Hematopoietic multipotent progenitor cell treated with erythropoietin and hydrocortisone succinate and interleukin-3 and kit ligand, for 17 days (in vitro differentiated cells): Measurements from ENCODE around the gene PEX10.
"Not testable (repeated sequence)": the region's sequence is repeated elsewhere in the genome, so short reads cannot be mapped to it uniquely, and the experiment has no call there.

Source experiments
- DNase-seq: peaks from one replicate; pipeline ENCODE4 v3.0.0-alpha.2; 2015; ENCODE audit warnings: low spot score

PEX10 gene

DNA sequence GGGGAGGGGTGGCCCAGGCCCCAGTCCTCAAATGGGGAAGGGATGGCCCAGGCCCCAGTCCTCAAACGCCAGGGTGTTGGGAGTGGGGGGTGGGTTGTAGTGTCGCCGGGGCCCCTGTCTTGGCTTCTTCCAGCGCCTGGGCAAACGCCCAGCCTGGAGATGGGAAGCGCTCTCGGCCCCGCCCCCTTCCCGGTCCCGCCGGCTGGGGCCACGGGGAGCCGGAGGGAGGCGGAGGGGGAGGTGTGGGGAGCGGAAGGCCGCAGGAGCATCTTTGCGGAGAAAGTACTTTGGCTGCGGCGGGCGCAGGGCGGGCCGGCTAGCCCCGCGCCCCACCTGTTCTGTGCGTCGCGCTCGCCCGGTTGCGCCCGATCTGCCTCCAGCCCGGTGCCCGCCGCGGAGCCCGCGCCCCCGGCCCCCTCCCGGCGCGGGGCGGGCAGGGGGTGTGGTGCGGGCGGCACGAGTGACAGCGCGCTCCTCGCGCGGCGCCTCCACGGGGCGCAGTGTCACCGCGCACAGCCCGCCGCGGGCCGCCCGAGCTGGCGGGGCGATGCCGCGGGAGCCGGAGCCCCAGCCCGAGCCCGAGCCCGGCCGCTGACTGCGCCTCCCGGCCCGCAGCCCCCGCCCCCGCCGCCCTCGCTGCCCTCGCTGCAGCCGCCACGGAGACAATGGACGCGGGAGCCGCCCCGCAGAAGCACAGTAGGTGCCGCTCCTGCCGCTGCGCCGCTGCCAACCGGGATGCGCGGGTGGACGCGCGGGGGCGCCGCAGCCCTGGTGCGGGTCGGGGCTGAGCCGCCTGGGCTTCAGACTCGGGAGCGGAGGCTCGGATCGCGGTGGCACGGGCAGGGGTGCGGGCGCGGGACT lies 31.1 kb upstream of the PEX10 start:
- no peak for DNase-seq

DNA sequence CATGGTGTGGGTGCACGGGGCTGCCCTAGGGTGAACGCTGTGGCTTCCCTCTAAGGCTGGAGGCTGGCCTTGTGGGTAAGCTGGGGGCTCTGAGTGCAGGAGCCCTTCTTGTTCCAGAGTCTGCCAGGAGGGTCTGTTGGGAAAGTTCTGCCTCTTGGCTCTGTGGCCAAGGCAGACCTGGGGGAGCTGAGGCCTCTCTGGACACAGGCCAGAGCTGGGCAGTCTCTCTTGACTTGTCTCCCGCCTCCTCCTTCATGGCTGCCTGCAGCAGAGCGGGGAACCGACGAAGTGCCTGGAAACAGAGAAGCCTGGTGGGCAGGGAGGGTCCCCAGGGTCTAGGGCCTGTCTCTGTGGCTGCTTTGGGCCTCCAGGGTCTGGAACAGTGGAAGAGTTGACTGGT lies 30.3 kb upstream of the PEX10 start:
- DNase-seq = no peak

DNA sequence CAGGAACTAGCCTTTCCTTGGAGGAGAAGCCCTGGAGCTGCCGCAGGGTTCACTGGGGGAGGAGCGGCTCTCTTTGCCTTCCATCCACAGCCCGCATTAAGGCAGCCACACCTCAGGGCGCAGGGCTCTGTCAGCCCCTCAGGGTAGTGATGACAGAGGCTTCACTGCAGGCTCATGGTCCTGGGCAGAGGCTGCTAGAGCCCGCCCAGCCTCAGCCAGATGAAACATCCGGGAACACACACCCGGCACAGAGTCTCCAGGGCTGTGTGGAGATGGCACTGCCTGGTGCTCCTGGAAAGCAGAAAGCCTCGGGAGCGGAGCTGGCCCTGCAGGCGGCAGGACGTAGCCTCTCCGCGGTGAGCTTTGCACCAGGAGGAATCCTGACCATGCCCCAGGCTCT lies 29.4 kb upstream of the PEX10 start:
- no peak for DNase-seq

DNA sequence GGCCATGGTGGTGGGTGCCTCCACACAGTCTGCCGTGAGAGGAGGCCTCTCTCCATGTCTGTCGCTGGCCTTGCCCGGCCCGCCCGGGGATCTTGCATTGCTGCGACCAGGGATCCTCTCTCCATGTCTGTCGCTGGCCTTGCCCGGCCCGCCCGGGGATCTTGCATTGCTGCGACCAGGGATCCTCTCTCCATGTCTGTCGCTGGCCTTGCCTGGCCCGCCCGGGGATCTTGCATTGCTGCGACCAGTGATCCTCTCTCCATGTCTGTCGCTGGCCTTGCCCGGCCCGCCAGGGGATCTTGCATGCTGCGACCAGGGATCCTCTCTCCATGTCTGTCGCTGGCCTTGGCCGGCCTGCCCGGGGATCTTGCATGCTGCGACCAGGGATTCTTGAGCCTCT lies 28.0 kb upstream of the PEX10 start:
- DNase-seq = not testable (repeated sequence)

DNA sequence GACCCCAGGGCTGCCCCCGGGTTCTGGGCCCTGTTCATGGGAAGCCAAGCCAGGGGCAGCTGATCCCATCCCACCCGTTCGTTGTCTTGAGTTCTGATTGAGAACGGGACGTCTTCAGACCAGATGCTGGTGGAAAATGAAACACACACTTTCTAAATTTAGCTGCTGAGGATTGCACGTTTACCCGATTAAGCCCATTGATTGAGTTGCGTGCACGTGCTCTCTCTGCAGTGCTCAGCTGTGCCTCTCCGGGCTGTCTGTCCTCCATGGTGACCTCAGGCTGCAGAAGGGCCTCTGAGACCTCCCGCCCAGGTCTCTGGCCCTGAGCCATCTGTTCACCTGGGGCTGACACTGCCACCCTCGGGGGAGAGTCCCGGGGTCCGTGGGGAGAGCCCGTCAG lies 27.0 kb upstream of the PEX10 start:
- DNase-seq = no peak

DNA sequence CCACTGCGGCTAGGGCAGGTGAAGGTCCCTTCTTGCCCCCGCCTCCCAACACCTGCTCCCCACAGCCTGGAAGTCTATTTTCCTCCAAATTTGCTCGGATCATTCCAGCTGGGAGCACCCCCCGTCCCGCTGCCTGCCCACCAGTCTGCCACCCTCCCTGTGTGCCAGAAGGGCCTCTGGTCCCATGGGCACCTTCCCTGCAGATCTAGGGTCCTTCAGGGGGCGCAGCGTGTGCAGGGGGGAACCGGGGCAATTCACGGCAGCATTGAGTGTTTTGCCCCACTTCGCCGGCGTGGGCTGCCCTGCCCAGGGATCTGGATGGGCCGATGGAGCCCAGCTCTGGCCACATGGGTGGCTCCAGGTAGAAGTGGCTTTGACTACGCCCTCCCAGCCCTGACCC lies 26.3 kb upstream of the PEX10 start:
- DNase-seq = no peak

DNA sequence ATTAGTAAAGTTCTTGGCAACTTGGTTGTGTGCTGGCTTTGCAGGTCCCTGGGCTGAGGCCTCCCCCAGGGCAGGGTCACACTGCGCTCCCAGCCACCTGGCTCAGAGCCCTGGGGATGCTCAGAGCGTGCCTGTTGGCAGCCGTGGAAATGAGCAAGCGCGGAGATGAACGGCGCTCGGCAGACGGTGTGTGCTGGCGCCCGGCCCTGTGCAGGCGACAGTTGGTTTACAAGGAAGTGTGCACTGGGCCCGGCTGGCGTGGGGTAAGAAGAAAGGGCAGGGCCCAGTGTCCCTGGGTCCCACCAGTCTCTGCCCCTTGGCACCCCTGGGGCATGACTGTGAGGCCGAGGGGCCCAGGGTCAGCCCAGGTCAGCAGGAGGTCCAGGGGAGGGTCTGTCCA lies 25.7 kb upstream of the PEX10 start:
- DNase-seq = no peak

DNA sequence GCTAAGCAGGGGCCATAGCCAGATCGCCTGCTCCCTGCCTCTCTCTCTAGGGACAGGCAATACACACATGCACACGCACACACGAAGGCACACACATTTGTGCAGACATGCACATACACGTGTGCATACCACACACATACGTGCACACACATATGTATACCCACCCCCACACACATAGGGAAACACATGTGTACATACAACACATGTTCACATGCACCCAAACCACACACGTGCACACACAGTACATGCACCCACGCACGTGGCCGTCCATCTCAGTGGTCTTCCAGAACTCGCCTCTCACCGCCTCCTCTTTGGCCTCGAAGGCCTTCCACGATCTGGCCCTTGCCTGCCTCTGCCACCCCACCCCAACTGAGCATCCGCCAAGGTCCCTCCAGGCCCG lies 25.3 kb upstream of the PEX10 start:
- no peak for DNase-seq

DNA sequence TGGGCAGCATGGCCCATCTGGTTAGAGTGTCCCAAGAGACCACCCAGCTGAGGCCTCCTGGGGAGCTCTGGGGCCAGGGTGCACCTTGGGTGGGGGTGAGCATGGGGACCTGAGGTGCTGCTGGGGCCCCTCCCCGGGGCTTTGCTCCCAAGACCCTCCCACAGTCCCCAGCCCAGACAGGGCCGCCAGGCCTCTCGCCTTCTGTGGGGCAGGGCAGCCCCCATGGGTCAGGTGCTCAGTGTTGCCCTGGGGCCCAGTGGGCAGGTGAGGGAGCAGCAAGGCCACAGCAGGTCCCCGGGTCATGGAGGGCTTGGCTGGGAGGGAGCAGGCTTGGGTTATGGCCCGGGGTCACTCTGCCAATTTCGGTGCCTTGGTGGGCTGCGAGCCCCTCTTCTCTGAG lies 24.5 kb upstream of the PEX10 start:
- DNase-seq = no peak

DNA sequence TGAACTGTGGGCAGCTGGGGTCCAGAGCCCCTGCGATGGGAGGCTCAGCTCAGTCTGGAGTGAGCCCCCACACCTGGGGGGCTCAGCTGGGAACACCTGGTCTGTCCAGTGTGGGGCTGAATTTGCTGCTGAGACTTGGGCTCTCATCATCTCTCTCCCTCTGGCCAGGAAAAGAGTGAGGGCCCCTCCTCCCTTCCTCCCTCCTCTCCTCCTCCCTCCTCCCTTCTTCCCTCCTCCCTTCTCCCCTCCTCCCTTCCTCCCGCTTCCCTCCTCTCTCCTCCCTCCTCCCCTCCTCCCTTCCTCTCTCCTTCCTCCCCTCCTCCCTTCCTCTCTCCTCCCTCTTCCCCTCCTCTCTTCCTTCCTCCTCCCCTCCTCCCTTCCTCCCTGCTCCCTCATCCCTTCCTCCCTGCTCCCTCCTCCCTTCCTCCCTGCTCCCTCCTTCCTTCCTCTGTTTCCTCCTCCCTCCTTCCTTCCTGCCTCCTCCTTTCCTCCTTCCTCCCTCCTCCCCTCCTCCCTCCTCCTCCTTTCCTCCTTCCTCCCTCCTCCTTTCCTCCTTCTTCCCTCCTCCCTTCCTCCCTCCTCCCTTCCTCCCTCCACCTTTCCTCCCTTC lies 23.5 kb upstream of the PEX10 start:
- DNase-seq = no peak

DNA sequence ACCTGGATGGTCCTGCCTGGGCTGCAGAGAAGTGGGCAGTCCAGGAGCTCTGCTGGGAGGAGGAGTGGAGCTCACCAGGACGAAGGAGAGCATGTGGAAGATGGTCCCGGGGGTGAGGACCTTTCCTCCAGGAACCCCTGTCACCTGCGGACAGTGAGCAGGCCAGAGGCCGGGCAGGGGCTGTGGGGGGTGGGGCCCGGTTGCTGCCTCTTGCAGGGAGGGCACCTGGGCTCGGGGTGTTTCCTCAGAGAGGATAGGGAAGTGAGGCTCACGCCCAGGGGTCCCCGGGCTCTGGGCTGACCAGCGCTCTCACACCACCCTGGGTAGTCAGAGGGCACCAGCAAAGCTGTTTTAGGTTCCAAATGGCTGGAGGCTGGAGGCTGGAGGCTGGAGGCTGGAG lies 22.7 kb upstream of the PEX10 start:
- DNase-seq = no peak

DNA sequence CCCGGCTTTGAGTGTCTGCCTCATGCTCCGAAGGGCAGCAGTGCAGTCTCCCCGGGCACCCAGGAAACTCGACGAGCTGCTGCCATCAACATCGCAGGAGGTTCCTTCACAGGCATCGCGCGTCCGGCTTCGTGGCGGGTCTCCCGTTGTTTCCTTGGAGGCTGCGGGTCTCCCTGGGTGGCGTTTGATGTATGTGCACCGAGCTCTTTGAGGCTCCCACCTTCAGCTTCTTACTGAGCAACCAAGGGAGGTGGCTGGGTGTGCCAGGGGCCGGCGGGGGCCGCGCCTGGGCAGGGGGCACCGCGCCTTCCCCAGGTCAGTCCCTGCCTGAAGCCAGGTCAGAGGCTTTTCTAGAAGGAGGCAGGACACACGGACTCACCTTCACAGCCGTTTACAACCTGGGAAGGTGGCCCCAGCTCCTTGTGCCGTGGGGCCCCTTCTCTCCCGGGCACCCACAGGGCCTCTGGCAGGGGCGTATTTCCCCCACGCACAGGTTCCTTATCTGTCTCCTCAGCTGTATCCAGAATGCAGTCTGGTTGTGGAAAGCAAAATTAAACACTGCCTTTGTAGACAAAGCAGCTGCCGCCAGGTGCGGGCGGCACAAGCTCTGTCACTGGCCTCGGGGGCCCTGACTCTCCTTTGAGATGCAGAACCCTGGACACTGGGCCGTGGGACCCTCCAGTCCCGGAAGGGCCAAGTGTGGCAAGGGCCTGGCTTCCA lies 21.7 kb upstream of the PEX10 start:
- no peak for DNase-seq

DNA sequence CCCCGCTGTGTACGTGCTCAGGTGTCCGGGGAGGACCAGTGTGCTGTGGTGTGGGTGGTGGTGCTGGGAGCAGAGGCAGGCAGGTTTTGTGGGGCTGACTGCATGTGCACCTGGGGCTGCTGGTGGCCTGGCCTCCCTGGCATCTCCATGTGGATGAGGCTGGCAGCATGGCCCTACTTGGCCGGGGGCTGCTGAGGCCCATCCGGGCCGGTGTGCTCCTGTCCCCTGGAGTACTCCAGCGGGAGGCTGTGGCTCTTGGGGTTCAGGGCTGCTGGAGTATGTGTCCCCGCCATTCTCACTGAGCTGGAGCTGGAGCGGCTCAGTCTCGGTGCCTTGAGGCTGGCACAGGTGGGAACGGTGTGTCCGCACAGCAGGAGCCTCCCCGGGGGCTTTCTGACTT lies 20.8 kb upstream of the PEX10 start:
- no peak for DNase-seq

DNA sequence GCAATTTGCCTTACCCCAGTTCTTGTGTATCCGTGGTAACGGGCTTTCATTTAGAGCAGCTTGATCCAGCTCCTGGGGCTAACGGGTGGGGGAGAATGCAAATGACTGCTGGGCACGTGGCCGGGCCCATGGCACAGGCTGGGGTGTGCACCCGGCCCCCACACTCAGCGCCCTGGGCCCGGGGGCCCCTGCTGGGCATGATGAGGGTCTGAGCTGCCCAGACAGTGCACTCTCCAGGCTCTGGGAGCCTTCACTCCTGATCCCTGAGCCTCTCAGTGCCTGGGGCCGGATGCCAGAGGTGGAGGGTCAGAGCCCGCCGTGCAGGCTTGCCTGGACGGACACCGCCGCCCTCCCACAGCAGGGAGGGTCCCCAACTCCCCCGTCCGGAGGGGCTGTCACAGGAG lies 20.1 kb upstream of the PEX10 start:
- no peak for DNase-seq

DNA sequence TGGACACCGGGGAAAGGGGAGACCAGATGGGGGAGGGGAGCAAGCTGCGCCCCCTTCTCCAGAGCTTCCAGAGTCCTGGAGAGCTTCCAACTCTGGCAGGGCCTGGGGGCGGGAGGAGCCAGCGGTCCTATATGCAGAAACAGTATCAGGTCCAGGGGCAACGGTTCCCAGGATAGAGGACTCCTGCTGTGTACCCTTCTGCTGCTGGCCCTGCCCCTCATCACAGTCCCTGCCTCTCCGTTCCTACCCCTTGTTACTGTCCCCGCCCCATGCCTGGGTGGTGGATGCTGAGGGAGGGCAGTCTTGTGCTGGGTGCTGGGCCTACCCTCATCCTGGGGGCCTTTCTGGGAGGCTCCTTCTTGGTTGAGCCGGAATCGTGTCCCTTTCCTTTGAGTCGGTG lies 19.2 kb upstream of the PEX10 start:
- DNase-seq = no peak

DNA sequence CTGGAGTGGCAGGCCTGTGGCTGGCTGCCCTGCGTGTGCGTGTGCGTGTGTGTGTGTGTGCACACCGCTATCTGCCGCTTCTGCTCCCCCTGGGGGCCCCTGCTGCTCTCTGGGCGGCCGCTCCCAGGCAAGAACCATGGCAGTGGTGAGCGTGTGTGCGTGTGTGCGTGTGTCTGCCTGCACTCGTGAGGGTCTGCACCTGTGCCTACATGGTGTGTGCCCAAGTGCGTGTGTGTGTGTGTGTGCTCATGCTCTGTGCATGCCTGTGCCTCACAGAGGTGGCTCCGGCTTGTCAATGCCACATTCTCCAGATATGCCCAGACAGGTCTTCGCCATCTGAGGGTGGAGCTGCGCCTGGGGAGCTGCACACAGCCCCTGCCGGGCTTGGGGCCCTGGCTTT lies 18.7 kb upstream of the PEX10 start:
- no peak for DNase-seq

DNA sequence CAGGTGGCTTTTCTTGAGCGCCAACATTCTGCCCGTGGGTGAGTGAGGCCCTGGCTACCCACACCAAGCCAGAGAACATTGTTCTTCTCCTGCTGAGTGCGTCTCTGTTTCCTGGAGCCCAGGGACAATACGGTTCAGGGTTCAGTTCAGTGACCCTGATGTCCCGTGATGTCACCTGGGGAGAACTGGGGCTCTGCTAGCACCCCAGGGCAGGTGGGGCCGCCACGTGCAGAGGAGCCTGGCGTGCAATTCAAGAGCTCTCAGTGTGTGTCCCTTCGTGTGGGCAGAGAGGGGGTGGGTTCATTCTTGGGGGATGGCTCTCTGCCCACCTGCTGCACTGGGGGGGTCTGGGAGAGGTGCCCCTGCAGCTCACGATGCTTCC lies 18.2 kb upstream of the PEX10 start:
- no peak for DNase-seq

DNA sequence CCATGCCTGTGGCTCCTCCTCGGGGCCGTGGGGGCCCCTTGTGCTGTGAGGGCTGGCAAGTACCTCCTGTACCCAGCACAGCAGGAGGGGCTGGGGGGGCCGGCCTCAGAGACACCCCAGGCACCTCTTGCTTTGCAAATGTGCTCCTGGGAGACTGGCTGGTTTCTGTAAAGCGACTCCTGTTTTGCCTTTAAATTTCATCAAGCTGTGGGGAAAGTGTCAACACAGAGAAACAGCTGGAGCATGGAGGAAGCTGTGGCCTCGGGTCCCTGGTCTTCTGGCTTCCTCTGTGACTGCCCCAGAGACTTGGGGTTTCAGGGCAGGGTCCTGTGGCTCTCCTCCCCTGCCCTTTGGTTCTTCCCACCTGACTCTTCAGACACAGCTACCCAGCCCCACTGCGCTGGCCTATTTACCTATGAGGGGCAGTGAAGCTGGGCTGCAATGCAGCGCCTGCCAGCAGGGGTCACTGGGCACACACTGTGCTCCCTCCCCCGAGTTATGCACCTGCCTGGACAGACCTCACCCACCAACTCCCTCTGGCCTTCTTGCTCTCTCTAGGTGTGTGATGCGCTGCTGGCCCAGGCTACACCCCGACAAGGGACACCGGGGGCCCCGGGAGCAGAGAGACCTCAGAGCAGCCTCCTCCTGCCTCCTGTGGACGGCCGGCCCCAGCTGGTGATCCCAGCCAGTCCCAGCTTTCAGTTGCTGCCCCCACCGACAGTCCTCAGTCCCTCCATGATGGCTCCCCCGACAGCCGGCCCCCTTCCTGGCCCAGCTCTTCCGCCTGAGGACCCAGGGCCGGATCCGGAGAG lies 17.6 kb upstream of the PEX10 start:
- no peak for DNase-seq

DNA sequence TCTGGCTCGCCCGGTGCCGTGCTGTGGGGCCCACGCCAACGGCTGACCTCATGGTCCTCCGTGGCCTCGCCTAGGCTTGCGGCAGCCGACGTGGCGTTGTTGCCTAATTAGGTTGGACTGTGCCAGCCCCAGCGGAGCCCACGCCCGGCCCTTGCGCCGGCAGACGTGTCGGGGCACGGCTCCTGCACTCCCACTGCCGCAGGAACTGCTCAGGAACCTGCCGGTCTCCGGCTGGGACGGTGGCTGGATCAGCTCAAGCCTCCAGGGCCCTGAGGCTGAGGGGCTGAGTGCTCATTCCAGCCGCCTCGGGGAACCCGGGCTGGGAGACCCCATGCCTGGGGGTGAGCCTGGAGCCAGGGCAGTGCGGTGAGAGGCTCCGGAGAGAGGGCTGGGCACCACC lies 16.1 kb upstream of the PEX10 start:
- no peak for DNase-seq

DNA sequence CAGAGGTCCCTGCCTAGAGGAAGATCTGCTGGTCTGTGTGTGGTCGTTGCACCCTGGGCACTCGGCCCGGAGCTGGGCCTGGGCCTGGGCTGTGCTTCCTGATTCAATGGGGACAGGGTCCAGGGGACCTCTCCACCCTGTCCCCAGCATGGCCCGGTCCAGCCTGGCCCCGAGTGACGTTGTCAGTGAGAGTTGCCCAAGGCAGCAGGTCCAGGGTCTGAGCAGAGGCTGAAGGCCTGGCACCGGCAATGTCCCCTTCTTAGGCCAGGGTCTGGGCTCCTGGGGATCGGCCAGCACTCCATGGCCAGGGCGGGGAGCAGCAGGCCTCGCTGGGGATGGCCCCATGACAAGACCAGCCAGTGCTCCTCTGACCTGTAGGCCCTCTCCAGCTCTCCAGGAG lies 15.6 kb upstream of the PEX10 start:
- no peak for DNase-seq

DNA sequence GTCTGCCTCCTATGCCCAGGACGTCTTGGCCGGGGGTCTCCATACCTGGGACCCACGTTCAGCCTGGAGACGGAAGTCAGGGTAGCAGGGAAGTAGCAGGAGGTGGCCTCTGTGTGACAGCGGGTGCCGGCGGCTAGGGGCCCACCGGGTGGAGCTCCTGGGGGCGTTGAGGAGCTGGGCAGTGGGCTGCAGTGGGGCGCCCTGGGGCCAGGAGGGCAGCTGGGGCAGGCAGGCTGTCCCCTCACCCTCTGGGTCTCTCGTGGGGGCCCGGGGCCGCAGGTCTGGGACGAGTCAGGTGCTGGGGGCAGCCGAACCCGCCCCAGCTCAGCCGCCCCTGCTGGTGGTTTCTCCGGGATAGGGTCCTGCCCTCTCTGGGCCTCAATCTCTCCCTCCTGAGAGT lies 14.7 kb upstream of the PEX10 start:
- no peak for DNase-seq

DNA sequence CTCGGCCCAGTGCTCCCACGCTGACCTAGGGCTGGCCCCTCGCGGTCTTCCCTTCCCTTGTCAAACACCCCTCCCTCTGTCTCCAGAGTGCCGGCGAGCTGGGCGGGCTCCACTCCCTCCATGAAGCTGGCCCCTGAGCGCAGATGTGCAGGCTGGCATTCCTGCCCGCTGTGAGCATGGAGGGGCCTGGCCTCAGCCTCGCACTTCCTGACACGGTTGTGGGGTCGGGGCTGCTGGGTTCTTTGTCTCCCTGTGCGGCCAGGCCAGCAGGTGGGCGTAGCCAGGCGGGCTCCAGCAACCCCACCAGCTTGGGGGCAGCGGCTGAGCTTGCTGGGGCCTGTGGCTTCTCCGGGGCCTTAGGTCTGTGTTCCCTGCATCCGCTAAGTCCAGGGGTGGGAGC lies 14.2 kb upstream of the PEX10 start:
- DNase-seq = no peak

DNA sequence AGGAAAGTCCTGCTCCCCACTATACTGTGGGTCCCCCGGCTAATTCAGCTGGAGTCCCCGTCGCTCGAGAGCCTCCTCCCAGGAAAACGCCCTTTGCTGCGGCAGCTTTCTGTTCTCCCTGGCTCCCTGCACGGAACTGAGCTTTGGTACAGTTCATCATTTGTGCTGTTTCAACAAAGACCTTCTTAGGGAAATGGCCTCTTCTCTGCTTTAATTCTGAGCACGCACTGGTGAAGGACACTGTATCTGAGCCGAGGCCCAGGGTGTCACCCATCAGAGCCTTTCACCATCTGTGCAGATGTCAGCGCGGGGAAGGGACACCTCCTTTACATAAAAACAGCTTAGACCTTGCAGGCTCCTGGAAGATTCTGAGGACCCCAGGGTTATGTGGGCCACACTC lies 13.5 kb upstream of the PEX10 start:
- no peak for DNase-seq
